ENCODE data around the gene ZDHHC18. TPM values are rescaled to one million over a fixed set of nuclear protein-coding genes. Genes with fewer than 3 reads are reported as not detected.
"Not testable (repeated sequence)": the region's sequence is repeated elsewhere in the genome, so short reads cannot be mapped to it uniquely, and the experiment has no call there.

The ZDHHC18 gene
- polyA plus RNA-seq, 1 experiment: 20.4 TPM

GRCh38 chr1:26874896-26875295, 48.4 kb downstream of the ZDHHC18 start:
- H3K27me3 ChIP-seq (ENCODE audit: control insufficient read depth, insufficient read depth, low read length): no peaks in the 10 kb centered on the region

GRCh38 chr1:26877326-26877725, 50.8 kb downstream of the ZDHHC18 start:
- POLR2A ChIA-PET: interaction anchor here (1.1 kb wide), 1 partner anchor 13 kb away, joined by 3 read pairs; no protein-coding TSS in a partner anchor
- DNase-seq (ENCODE audit: low read depth, low spot score): no peak
- CTCF ChIA-PET: interaction anchor here (0.7 to 1.7 kb wide), 4 partner anchors 9 to 87 kb away, joined by 3 to 6 read pairs (median 5); no protein-coding TSS in a partner anchor

More at GRCh38 chr1:26874896-26875295, 48.4 kb downstream of the ZDHHC18 start:
- H3K27ac ChIP-seq (ENCODE audit: low read depth, low read length): no peak overlapping the region
- ChIA-PET CTCF (no interaction called here), POLR2A (no interaction called here)
- no peak for DNase-seq (ENCODE audit: low read depth, low spot score)
- no peak for TF ChIP-seq CTCF (IDR thresholded peaks at IDR 0.05; ENCODE audit: low read depth, low read length)
- no peak overlapping the region for H3K4me3 ChIP-seq (ENCODE audit: low read depth, low read length)
- H3K9me3 ChIP-seq (ENCODE audit: control insufficient read depth, insufficient read depth, low read length): no peaks in the 10 kb centered on the region

GRCh38 chr1:26879793-26880192, 53.3 kb downstream of the ZDHHC18 start:
- CTCF ChIA-PET: interaction anchor here (2.1 to 2.2 kb wide), 2 partner anchors 277 to 281 kb away, joined by 5 to 13 read pairs; no protein-coding TSS in a partner anchor

More at GRCh38 chr1:26877326-26877725, 50.8 kb downstream of the ZDHHC18 start:
- H3K27ac ChIP-seq (ENCODE audit: low read depth, low read length): no peak overlapping the region
- TF ChIP-seq CTCF (IDR thresholded peaks at IDR 0.05; ENCODE audit: low read depth, low read length): no peak
- H3K27me3 ChIP-seq (ENCODE audit: control insufficient read depth, insufficient read depth, low read length): no peaks in the 10 kb centered on the region
- no peak overlapping the region for H3K4me3 ChIP-seq (ENCODE audit: low read depth, low read length)
- no peaks in the 10 kb centered on the region for H3K9me3 ChIP-seq (ENCODE audit: control insufficient read depth, insufficient read depth, low read length)

GRCh38 chr1:26881611-26882010, 55.1 kb downstream of the ZDHHC18 start:
- CTCF ChIA-PET: interaction anchor here (0.9 kb wide), 1 partner anchor 93 kb away, joined by 3 read pairs; no protein-coding TSS in a partner anchor
- POLR2A ChIA-PET: interaction anchor here (0.6 to 1.3 kb wide), 2 partner anchors 9 to 45 kb away, joined by 4 to 5 read pairs; partner anchors contain the start of gene GPN2
- H3K9me3 ChIP-seq (ENCODE audit: control insufficient read depth, insufficient read depth, low read length); H3K4me3 ChIP-seq (ENCODE audit: low read depth, low read length); H3K27ac ChIP-seq (ENCODE audit: low read depth, low read length); H3K27me3 ChIP-seq (ENCODE audit: control insufficient read depth, insufficient read depth, low read length); DNase-seq (ENCODE audit: low read depth, low spot score): not testable (repeated sequence)

More at GRCh38 chr1:26879793-26880192, 53.3 kb downstream of the ZDHHC18 start:
- no peak for DNase-seq (ENCODE audit: low read depth, low spot score)
- Histone ChIP-seq H3K4me3 (ENCODE audit: low read depth, low read length) (no peak overlapping the region), H3K9me3 (ENCODE audit: control insufficient read depth, insufficient read depth, low read length) (no peaks in the 10 kb centered on the region), H3K27me3 (ENCODE audit: control insufficient read depth, insufficient read depth, low read length) (no peaks in the 10 kb centered on the region), H3K27ac (ENCODE audit: low read depth, low read length) (no peak overlapping the region)
- POLR2A ChIA-PET: interaction anchor here (0.7 to 1.6 kb wide), 2 partner anchors 15 to 958 kb away, joined by 3 read pairs; no protein-coding TSS in a partner anchor
- no peak for TF ChIP-seq CTCF (IDR thresholded peaks at IDR 0.05; ENCODE audit: low read depth, low read length)

GRCh38 chr1:26882696-26883463, 56.4 kb downstream of the ZDHHC18 start:
- DNase-seq (ENCODE audit: low read depth, low spot score): no peak
- Histone ChIP-seq H3K4me3 (ENCODE audit: low read depth, low read length) (no peak overlapping the region), H3K9me3 (ENCODE audit: control insufficient read depth, insufficient read depth, low read length) (no peaks in the 10 kb centered on the region), H3K27ac (ENCODE audit: low read depth, low read length) (no peak overlapping the region), H3K27me3 (ENCODE audit: control insufficient read depth, insufficient read depth, low read length) (no peaks in the 10 kb centered on the region)
- TF ChIP-seq CTCF (IDR thresholded peaks at IDR 0.05; ENCODE audit: low read depth, low read length): no peak
- POLR2A ChIA-PET: no interaction called here
- CTCF ChIA-PET: interaction anchor here (0.9 kb wide), 1 partner anchor 93 kb away, joined by 3 read pairs; no protein-coding TSS in a partner anchor

Data from AG04450 (cell line).